Endothelial cell of umbilical vein (primary cell): Measurements from ENCODE around the gene NDUFAF8. TPM values are rescaled to one million over a fixed set of nuclear protein-coding genes. Genes with fewer than 3 reads are reported as not detected.

Experiments
- BruUV-seq: library from RNA; stranded (reverse); fragments of 400-500 nt; replicated peaks from 2 replicates; lab custom pipeline; 2021; lab: Mats Ljungman, UMichigan
- CTCF ChIA-PET: fragments of 300-600, 350-600 bp; sonication (Branson Sonifier 250); formaldehyde crosslinking; loops from one replicate; lab custom pipeline; 2021; ENCODE audit warnings: antibody characterized with exemption, inconsistent platforms; lab: Charles Lee
- POLR2A ChIA-PET: fragments of 300-600, 350-600 bp; sonication (Branson Sonifier 250); formaldehyde crosslinking; loops from one replicate; lab custom pipeline; 2021; ENCODE audit warnings: antibody characterized with exemption, inconsistent platforms; lab: Charles Lee
- DNase-seq: peaks from one replicate; pipeline ENCODE4 v3.0.0-alpha.2; 2011; ENCODE audit warnings: low read depth, low spot score
- FAIRE-seq: peaks from 2 replicates; lab custom pipeline; 2011; peaks lifted over from hg19 to GRCh38; lab: Jason Lieb, UNC
- H2AFZ ChIP-seq: 2 replicates; pipeline ENCODE4 v1.6.0; 2012; ENCODE audit warnings: low read depth, low read length, control low read depth, inconsistent platforms
- H3K27ac ChIP-seq: 2 replicates; pipeline ENCODE4 v1.5.1; 2011; ENCODE audit warnings: low read depth, mild to moderate bottlenecking, control low read depth, low read length, moderate library complexity; ENCODE audit not compliant: insufficient read depth
- H3K27me3 ChIP-seq, 2 experiments: 2 replicates each; pipeline versions ENCODE4 v1.6.0 to v1.6.1; 2011; ENCODE audit warnings: low read length in 2 of 2, mixed read lengths in 1 of 2; ENCODE audit not compliant: control insufficient read depth in 2 of 2, insufficient read depth in 2 of 2
- H3K36me3 ChIP-seq, 2 experiments: 2 replicates in 1 of 2; 3 replicates in 1 of 2; pipeline ENCODE4 v1.5.1; 2011; ENCODE audit warnings: low read length in 2 of 2, mild to moderate bottlenecking in 1 of 2, moderate library complexity in 1 of 2; ENCODE audit not compliant: control insufficient read depth in 2 of 2, insufficient read depth in 2 of 2; ENCODE audit errors: extremely low read depth in 1 of 2
- H3K4me1 ChIP-seq: 3 replicates; pipeline ENCODE4 v1.5.1; 2011; ENCODE audit warnings: mild to moderate bottlenecking, low read length; ENCODE audit not compliant: control insufficient read depth, insufficient read depth; ENCODE audit errors: extremely low read depth
- H3K4me2 ChIP-seq: 2 replicates; pipeline ENCODE4 v1.6.1; 2011; ENCODE audit warnings: low read length, control low read depth, mixed read lengths; ENCODE audit not compliant: insufficient read depth
- H3K4me3 ChIP-seq, 3 experiments: fragments of 200-600 bp in 1 of 3; sonication (generic), shearing (Covaris generic) in 1 of 3; replicated peaks in 1 of 3; 2 replicates each; pipeline ENCODE4 v1.5.1; 2011 to 2016; ENCODE audit warnings: control low read depth in 3 of 3, low read length in 3 of 3, mild to moderate bottlenecking in 2 of 3, inconsistent platforms in 1 of 3, low read depth in 1 of 3, moderate library complexity in 1 of 3; ENCODE audit not compliant: insufficient read depth in 1 of 3
- H3K79me2 ChIP-seq: 2 replicates; pipeline ENCODE4 v1.6.0; 2012; ENCODE audit warnings: low read length, inconsistent platforms; ENCODE audit not compliant: control insufficient read depth, insufficient read depth
- H3K9ac ChIP-seq: replicated peaks from 2 replicates; pipeline ENCODE3; 2011; ENCODE audit warnings: low read length, control low read depth; ENCODE audit not compliant: insufficient read depth; ENCODE audit errors: extremely low read depth
- H3K9me1 ChIP-seq: replicated peaks from 3 replicates; pipeline ENCODE4 v1.6.0; 2011; ENCODE audit warnings: mild to moderate bottlenecking, low read length; ENCODE audit not compliant: control insufficient read depth, insufficient read depth; ENCODE audit errors: extremely low read depth
- H3K9me3 ChIP-seq: replicated peaks from 2 replicates; pipeline ENCODE4 v1.5.1; 2012; ENCODE audit warnings: low read length, inconsistent platforms; ENCODE audit not compliant: control insufficient read depth, insufficient read depth
- H4K20me1 ChIP-seq: replicated peaks from 2 replicates; pipeline ENCODE3; 2011; ENCODE audit warnings: mild to moderate bottlenecking, low read length; ENCODE audit not compliant: control insufficient read depth, insufficient read depth; ENCODE audit errors: extremely low read depth
- EZH2 ChIP-seq: IDR thresholded peaks from 2 replicates; pipeline ENCODE4 v1.6.1; 2012; ENCODE audit warnings: borderline replicate concordance, low read depth, mild to moderate bottlenecking, moderate library complexity, low read length, inconsistent platforms; ENCODE audit not compliant: severe bottlenecking
- FOS ChIP-seq: IDR thresholded peaks from 2 replicates; pipeline ENCODE4 v1.6.1; 2011; ENCODE audit warnings: mild to moderate bottlenecking, low read length, moderate library complexity, borderline replicate concordance; ENCODE audit not compliant: insufficient read depth
- GATA2 ChIP-seq: IDR thresholded peaks from 2 replicates; pipeline ENCODE4 v1.7.0; 2011; ENCODE audit warnings: low read depth, mild to moderate bottlenecking, moderate library complexity, mixed read lengths, low read length; ENCODE audit not compliant: insufficient read length, insufficient read depth
- JUN ChIP-seq: IDR thresholded peaks from 2 replicates; pipeline ENCODE4 v1.6.1; 2011; ENCODE audit warnings: borderline replicate concordance, low read depth; ENCODE audit not compliant: insufficient read length, insufficient read depth
- MYC ChIP-seq: IDR thresholded peaks from one replicate; pipeline ENCODE4 v1.6.1; 2011; ENCODE audit warnings: mild to moderate bottlenecking, low read depth, low read length
- POLR2A ChIP-seq: IDR thresholded peaks from 2 replicates; pipeline ENCODE4 v1.6.1; 2012; ENCODE audit warnings: low read depth, mild to moderate bottlenecking, control low read depth, low read length
- POLR2AphosphoS5 ChIP-seq: IDR thresholded peaks from 2 replicates; pipeline ENCODE4 v1.6.1; 2012; ENCODE audit warnings: low read depth, mild to moderate bottlenecking, control low read depth, low read length, moderate library complexity; ENCODE audit not compliant: insufficient read depth
- dilution Hi-C: fragments of 300-500 bp; cut with MboI; formaldehyde crosslinking; loops from one replicate; pipeline ENCODE4 v1.15.0; 2019; ENCODE audit warnings: low sequenced_read_pairs; ENCODE audit not compliant: extremely low pct_ligation_motif_present
- intact Hi-C: fragments of 100-400 bp; cut with micrococcal nuclease; formaldehyde crosslinking; loops from one replicate; pipeline ENCODE4 v1.10.0; 2022
- polyA plus RNA-seq, 4 experiments: library from polyadenylated mRNA; depleted of rRNA in 3 of 4; stranded (reverse) in 3 of 4; unstranded in 1 of 4; fragments of >200 nt; gene quantifications; 2 replicates each; pipeline versions ENCODE4 v1.2.1 to v1.2.3, GENCODE V29; 2011 to 2012; ENCODE audit warnings: missing spikeins in 1 of 4
- total RNA-seq: library from RNA; stranded (reverse); gene quantifications from 2 replicates; pipeline ENCODE4 v1.2.3, GENCODE V29; 2021
- TF ChIP-seq, protein P1 (sequence below), 2 donors: IDR thresholded peaks; 1 replicate in 1 of 2; 2 replicates in 1 of 2; pipeline ENCODE4 v1.5.1; 2011; ENCODE audit warnings: low read length in 2 of 2, mild to moderate bottlenecking in 2 of 2, moderate library complexity in 2 of 2, control low read depth in 1 of 2, inconsistent platforms in 1 of 2, low read depth in 1 of 2; ENCODE audit not compliant: insufficient read depth in 1 of 2; ENCODE audit errors: extremely low read depth in 1 of 2
- TF ChIP-seq, protein P2 (sequence below): IDR thresholded peaks from 2 replicates; pipeline ENCODE4 v1.6.1; 2011; ENCODE audit not compliant: insufficient read depth, insufficient read length

Gene NDUFAF8
- total and polyA plus RNA-seq, 2 donors (not counting 3 experiments of a cell fraction or from before 2014, with no cell fraction given): 61.5 to 83.9 TPM

DNA sequence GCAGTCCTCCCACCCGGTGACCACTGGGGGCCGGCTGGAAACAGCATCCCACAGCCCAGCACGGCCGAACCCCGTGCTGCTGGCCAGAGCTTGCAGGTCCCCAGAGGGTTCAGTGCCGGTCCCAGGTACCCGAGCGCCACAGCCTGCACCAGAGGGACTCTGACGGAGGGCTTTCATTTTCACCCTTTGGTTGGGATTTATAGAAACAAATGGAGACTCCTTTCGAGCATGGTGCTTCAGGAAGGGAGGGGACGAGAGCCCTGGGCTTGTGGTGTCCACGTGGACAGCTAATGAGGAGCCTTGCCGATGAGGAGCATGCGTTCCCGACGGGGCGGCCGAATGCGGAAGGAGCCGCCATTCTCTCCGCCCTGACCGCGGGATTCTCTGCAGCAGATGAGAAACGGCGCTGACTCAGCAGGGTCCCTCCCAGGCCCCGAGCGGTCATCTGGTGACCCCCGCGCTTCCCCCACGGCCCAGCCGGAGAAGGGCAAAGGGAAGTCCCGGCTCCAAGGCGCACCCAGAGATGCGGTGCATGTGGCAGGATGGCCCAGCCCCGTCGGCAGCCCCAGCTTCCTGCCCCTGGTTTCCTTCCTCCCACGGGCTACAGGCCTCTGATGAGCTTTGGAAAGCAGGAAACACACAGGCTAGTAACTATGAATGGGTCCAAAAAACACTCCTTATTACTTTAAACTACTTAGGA is 46.2 kb downstream of the NDUFAF8 start:
- no peaks in the 10 kb centered on the region for H4K20me1 ChIP-seq
- DNase-seq: peak; percentile 64
- H3K9me1 ChIP-seq: no peaks in the 10 kb centered on the region
- ChIA-PET POLR2A (no interaction called here), CTCF (interaction anchor here (0.8 to 2.0 kb wide), 6 partner anchors 10 to 199 kb away, joined by 3 to 6 read pairs (median 5); partner anchors contain the start of gene SLC38A10)
- TSS peak; percentile 44 for BruUV-seq
- H2AFZ ChIP-seq: peak overlapping the region; percentile 40
- peaks cover 40% of the 10 kb centered on the region for H3K79me2 ChIP-seq
- H3K36me3 ChIP-seq: peaks cover 3 to 16% of the 10 kb centered on the region in 2 experiments
- dilution Hi-C loops (no loop called here), intact Hi-C loops (loop anchor here (1.0 kb wide), 1 partner anchor 30 kb away; no protein-coding TSS in a partner anchor)
- TF ChIP-seq, protein P1, sequence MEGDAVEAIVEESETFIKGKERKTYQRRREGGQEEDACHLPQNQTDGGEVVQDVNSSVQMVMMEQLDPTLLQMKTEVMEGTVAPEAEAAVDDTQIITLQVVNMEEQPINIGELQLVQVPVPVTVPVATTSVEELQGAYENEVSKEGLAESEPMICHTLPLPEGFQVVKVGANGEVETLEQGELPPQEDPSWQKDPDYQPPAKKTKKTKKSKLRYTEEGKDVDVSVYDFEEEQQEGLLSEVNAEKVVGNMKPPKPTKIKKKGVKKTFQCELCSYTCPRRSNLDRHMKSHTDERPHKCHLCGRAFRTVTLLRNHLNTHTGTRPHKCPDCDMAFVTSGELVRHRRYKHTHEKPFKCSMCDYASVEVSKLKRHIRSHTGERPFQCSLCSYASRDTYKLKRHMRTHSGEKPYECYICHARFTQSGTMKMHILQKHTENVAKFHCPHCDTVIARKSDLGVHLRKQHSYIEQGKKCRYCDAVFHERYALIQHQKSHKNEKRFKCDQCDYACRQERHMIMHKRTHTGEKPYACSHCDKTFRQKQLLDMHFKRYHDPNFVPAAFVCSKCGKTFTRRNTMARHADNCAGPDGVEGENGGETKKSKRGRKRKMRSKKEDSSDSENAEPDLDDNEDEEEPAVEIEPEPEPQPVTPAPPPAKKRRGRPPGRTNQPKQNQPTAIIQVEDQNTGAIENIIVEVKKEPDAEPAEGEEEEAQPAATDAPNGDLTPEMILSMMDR (IDR thresholded peaks at IDR 0.05; ENCODE audit: extremely low read depth in 1 of 2, insufficient read depth in 1 of 2, low read depth in 1 of 2, low read length in 2 of 2): peak in 1 of 2 donors; percentile 7
- TF ChIP-seq, protein P2, sequence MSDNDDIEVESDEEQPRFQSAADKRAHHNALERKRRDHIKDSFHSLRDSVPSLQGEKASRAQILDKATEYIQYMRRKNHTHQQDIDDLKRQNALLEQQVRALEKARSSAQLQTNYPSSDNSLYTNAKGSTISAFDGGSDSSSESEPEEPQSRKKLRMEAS: peak; percentile 70
- TF ChIP-seq MYC (peak; percentile 85), EZH2 (no peak), POLR2A (peak; percentile 73), JUN (no peak), GATA2 (no peak), FOS (no peak), POLR2AphosphoS5 (peak; percentile 93)
- H3K4me3 ChIP-seq: peak overlapping the region; percentile 16 to 46 (median 30)
- no peaks in the 10 kb centered on the region for H3K27me3 ChIP-seq
- peaks cover 27% of the 10 kb centered on the region for H3K4me1 ChIP-seq
- H3K9ac ChIP-seq: peak overlapping the region; percentile 49
- H3K4me2 ChIP-seq: peak overlapping the region; percentile 39
- H3K27ac ChIP-seq: peak overlapping the region; percentile 80
- no peaks in the 10 kb centered on the region for H3K9me3 ChIP-seq
- peak; percentile 95 for FAIRE-seq
